H1 (cell line): ENCODE data around the gene GPR68. TPM values are rescaled to one million over a fixed set of nuclear protein-coding genes. Genes with fewer than 3 reads are reported as not detected.

Source experiments
- NANOG ChIP-seq: IDR thresholded peaks from 2 replicates; pipeline ENCODE4 v1.6.1; 2011; ENCODE audit warnings: low read length, low read depth, mild to moderate bottlenecking, inconsistent platforms; ENCODE audit not compliant: insufficient read depth, poor library complexity, severe bottlenecking
- RFX5 ChIP-seq: IDR thresholded peaks from 2 replicates; pipeline ENCODE4 v1.6.1; 2011; ENCODE audit warnings: low read depth, low read length, improper control_type of control experiment, borderline replicate concordance
- SIX5 ChIP-seq: IDR thresholded peaks from 2 replicates; pipeline ENCODE4 v1.6.1; 2011; ENCODE audit warnings: mild to moderate bottlenecking, low read depth, low read length
- SP2 ChIP-seq: IDR thresholded peaks from 2 replicates; pipeline ENCODE4 v1.6.1; 2012; ENCODE audit warnings: mild to moderate bottlenecking, low read length, inconsistent platforms
- polyA plus RNA-seq, 7 experiments: library from polyadenylated mRNA; depleted of rRNA in 3 of 7; stranded (reverse) in 5 of 7; unstranded in 2 of 7; fragments of >200 nt in 5 of 7; fragments of 200-250 nt in 2 of 7; gene quantifications; 1 replicate in 5 of 7; 2 replicates in 1 of 7; 4 replicates in 1 of 7; pipeline versions ENCODE4 v1.2.1 to v1.2.3, GENCODE V29; 2011 to 2013; ENCODE audit warnings: missing spikeins in 2 of 7, mixed read lengths in 2 of 7
- total RNA-seq: library from RNA; stranded (reverse); fragmentation: NEBNext Ultra II Directional; extraction: Animal tissue kit (Norgen Biotek cat#: 25700); gene quantifications from 2 replicates; pipeline ENCODE4 v1.2.1, GENCODE V29; 2021
- TF ChIP-seq, protein P1 (sequence below): fragments of 300-600 bp; sonication (generic); IDR thresholded peaks from 2 replicates; pipeline ENCODE4 v1.7.1; 2012; ENCODE audit warnings: low read length, moderate library complexity, mild to moderate bottlenecking, inconsistent platforms; ENCODE audit not compliant: insufficient replicate concordance

Gene GPR68
- total and polyA plus RNA-seq, 2 of the 8 experiments (the other 6 are each of a cell fraction or from before 2014, with no cell fraction given): 0.22 to 0.76 TPM

DNA sequence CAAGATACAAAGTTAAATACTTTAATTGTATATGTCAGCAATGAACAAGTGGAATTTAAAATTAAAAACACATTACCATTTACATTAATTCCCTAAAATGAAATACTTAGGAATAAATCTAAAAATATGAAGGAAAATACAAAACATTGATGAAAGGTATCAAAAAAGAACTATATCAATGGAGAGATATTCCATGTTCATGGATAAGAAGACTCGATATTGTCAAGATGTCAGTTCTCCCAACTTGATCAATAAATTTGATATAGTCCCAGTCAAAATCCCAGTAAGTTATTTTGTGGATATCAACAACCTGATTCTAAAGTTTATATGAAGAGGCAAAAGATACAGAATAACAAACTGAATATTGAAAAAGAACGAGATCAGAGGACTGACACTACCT is 33.5 kb downstream of the GPR68 start (continued):
- TF ChIP-seq, protein P1, sequence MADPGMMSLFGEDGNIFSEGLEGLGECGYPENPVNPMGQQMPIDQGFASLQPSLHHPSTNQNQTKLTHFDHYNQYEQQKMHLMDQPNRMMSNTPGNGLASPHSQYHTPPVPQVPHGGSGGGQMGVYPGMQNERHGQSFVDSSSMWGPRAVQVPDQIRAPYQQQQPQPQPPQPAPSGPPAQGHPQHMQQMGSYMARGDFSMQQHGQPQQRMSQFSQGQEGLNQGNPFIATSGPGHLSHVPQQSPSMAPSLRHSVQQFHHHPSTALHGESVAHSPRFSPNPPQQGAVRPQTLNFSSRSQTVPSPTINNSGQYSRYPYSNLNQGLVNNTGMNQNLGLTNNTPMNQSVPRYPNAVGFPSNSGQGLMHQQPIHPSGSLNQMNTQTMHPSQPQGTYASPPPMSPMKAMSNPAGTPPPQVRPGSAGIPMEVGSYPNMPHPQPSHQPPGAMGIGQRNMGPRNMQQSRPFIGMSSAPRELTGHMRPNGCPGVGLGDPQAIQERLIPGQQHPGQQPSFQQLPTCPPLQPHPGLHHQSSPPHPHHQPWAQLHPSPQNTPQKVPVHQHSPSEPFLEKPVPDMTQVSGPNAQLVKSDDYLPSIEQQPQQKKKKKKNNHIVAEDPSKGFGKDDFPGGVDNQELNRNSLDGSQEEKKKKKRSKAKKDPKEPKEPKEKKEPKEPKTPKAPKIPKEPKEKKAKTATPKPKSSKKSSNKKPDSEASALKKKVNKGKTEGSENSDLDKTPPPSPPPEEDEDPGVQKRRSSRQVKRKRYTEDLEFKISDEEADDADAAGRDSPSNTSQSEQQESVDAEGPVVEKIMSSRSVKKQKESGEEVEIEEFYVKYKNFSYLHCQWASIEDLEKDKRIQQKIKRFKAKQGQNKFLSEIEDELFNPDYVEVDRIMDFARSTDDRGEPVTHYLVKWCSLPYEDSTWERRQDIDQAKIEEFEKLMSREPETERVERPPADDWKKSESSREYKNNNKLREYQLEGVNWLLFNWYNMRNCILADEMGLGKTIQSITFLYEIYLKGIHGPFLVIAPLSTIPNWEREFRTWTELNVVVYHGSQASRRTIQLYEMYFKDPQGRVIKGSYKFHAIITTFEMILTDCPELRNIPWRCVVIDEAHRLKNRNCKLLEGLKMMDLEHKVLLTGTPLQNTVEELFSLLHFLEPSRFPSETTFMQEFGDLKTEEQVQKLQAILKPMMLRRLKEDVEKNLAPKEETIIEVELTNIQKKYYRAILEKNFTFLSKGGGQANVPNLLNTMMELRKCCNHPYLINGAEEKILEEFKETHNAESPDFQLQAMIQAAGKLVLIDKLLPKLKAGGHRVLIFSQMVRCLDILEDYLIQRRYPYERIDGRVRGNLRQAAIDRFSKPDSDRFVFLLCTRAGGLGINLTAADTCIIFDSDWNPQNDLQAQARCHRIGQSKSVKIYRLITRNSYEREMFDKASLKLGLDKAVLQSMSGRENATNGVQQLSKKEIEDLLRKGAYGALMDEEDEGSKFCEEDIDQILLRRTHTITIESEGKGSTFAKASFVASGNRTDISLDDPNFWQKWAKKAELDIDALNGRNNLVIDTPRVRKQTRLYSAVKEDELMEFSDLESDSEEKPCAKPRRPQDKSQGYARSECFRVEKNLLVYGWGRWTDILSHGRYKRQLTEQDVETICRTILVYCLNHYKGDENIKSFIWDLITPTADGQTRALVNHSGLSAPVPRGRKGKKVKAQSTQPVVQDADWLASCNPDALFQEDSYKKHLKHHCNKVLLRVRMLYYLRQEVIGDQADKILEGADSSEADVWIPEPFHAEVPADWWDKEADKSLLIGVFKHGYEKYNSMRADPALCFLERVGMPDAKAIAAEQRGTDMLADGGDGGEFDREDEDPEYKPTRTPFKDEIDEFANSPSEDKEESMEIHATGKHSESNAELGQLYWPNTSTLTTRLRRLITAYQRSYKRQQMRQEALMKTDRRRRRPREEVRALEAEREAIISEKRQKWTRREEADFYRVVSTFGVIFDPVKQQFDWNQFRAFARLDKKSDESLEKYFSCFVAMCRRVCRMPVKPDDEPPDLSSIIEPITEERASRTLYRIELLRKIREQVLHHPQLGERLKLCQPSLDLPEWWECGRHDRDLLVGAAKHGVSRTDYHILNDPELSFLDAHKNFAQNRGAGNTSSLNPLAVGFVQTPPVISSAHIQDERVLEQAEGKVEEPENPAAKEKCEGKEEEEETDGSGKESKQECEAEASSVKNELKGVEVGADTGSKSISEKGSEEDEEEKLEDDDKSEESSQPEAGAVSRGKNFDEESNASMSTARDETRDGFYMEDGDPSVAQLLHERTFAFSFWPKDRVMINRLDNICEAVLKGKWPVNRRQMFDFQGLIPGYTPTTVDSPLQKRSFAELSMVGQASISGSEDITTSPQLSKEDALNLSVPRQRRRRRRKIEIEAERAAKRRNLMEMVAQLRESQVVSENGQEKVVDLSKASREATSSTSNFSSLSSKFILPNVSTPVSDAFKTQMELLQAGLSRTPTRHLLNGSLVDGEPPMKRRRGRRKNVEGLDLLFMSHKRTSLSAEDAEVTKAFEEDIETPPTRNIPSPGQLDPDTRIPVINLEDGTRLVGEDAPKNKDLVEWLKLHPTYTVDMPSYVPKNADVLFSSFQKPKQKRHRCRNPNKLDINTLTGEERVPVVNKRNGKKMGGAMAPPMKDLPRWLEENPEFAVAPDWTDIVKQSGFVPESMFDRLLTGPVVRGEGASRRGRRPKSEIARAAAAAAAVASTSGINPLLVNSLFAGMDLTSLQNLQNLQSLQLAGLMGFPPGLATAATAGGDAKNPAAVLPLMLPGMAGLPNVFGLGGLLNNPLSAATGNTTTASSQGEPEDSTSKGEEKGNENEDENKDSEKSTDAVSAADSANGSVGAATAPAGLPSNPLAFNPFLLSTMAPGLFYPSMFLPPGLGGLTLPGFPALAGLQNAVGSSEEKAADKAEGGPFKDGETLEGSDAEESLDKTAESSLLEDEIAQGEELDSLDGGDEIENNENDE: no peak
- no peak for TF ChIP-seq NANOG
- no peak for TF ChIP-seq RFX5
- TF ChIP-seq SIX5: no peak
- TF ChIP-seq SP2: no peak
